ENCODE measurements around the gene ELL2.

ELL2 gene

DNA sequence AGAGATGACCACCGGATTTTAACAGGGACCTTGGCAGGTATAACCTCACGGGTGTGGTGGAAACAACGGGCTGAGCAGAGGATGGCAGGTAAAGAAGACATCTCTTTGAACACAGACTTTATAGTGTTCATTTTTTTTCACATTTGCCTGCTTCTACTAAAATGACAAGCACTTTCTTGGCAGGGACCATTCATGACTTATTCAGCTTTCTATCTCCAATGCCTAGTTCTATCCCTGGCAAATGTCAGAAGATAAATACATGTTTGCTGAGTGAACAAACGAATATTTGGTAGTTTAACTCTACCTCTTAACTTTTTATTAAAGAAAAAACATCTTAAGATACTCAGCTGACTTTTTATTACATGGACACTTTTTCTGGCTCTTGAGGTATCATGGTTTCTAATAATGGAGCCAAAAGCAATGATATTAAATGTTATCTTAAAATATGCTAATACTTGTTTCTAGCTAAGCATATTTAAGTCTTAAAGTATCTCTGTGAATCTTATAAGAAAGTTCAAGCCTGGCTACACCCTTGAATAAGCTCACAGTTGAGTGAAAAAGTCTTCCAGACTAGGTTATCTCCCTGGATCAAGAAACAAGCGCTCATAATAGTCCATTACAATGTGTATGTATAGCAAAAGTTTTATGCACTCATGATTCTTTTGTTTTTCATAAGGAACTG lies 8.5 kb downstream of the ELL2 start:
- DNase-seq = no peak

DNA sequence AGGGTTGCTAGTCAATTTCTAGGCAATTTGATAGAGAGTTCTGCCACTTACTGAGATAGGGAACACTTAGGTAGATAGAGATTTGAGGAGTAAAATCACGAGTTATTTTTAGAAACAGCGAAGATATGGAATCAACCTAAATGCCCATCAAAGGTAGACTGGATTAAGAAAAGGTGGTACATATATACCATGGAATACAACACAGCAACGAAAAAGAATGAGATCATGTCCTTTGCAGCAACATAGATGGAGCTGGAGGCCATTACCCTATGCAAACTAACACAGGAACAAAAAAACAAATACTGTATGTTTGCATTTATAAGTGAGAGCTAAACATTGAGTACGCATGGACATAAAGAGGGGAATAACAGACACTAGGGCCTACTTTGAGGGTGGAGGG lies 9.7 kb downstream of the ELL2 start:
- no peak for DNase-seq

DNA sequence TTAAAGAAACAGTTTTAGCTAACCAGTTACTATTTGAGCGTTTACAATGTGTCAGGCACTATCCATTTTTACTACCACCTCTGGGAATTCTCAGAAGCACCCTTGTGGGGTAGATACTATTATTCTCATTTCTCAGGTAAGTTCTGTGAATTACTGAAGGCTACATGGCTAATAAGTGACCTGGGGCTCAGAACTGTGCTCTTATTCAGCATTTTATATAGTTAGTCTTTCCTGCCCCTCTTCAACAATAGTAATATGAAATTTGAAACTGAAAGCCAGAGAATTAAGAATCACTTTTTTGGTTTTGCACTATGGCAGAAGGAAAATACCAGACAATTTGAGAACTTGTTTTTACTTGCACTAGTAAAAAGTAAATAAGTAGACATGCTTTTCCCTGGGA lies 11.8 kb downstream of the ELL2 start:
- peak; percentile 22 for DNase-seq

DNA sequence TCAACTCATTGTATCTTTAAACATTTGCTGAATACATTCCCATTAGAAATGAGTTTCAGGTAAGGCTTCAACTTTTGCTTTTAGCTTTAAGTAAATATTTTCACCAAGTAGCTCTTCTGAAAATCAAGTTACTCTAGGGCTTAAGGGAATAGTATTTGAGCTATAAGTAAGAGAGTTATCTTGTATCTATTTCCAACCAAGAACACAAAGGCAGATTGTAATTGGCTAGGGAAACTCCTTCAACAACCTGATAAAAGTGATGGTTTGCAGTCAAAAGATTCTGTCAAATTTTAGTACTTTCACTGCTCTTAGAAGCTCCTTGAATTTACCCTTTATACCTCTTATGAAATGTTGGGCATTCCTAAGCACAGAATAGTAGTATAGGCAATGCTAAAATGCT lies 13.0 kb downstream of the ELL2 start:
- DNase-seq = no peak

DNA sequence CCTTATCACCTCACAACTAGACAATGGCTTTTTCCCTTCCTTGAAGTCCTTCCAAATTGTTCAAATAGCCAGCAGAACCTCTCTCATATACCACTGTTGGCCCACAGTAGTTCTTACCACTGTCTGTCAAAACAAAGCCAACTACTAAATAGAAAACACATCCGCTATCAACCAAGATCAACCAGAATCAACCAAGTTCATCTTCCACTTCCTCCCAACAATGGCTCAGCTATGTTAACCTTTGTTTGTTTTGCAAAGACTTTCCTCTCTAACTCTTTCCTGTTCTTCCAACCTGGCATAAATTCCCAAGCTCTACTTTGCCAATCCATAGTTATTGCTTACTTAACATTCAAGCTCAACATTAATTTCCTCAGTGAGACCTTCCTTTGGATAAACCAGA lies 15.2 kb downstream of the ELL2 start:
- DNase-seq = no peak

DNA sequence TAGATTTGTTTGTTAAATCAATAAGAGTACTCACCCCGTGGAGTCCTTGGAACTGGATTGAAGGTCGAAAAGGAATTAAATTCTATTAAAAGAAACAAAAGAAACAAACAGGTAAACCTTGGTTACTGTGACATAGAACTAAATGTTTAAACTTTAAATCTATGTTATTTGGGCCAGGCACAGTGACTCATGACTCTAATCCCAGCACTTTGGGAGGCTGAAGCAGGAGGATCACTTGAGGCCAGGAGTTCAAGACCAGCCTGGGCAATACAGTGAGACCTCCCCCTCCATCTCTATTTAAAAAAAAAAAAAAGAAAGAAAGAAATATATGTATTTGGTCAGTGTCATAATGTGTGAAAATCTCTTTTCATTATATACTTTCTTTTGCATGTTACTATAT lies 18.7 kb downstream of the ELL2 start:
- no peak for DNase-seq

DNA sequence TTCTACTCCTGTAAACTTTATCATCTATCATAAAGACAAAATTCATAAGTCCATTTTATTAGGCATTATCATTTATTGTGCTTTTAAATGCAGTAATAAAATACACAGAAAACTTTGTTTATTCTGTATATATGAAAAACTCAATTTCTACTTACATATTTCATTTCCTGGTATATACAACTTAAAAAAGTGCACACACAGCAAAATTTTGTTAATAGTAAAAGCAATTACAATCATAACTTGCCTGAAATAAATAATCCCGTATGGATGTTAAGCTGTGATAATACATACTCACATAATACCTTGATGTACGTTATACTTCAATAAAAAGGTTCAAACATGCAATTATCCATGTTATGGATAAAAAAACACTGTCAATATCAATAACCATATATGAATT lies 19.2 kb downstream of the ELL2 start:
- DNase-seq = no peak

DNA sequence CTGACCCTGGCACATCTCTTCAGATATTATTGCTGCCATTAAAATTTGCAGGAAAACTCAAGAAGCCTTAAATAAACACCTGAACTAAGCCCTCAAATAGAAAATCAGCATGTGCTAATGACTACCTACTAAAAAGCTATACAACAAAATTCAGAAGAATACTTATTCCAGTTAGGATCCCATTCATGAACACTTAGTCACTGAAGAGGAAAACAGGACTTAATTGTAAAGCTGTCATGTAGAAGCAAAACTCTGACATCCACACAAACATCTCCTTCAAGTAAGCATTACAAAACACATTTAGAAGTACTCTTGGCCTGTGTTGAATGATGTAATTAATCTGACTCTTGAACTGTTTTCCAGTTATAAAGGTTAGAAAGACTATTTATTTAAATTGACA lies 19.9 kb downstream of the ELL2 start:
- DNase-seq = no peak

DNA sequence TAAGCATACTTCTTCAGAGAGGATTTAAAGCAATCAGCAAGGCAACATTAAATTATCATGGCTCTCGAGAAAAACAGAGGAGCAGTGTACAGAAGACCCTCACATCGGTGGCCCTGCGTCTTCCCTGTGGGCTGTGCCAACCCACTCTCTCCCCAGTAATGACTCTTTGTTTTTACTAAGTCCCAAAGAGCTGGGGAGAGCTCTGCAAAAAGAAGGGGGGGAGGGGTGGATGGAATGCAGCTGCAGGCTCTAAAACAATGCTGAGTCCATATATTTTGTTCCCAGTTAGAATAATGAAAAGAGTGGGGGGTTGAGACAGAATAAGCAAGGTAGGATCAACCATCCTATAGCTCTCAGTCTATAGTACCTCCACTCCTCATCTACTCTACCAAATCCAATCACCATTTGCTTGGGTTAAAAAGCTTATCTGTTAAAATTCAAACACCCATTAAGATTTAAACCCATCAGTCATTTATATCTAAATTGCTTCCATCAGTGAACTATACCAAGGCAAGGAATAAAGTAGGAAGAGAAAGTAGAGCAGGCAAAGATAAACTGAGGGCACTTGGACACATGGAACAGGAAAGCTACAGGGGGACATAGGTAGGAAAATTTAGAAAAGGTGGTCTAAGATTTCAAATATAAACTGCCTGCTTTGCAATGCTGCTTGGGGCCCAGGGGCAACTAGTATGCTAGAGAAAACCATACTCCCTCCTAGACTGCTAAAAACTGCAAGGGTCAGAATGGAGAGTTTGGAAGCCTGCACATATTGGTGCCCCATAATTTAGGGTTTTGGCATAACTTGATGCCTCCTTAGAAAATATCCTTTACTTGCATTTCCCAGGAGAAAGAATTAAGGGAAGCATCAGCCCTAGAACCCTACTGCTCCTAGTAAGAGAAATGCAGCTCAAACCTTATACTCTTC lies 20.6 kb downstream of the ELL2 start:
- no peak for DNase-seq

DNA sequence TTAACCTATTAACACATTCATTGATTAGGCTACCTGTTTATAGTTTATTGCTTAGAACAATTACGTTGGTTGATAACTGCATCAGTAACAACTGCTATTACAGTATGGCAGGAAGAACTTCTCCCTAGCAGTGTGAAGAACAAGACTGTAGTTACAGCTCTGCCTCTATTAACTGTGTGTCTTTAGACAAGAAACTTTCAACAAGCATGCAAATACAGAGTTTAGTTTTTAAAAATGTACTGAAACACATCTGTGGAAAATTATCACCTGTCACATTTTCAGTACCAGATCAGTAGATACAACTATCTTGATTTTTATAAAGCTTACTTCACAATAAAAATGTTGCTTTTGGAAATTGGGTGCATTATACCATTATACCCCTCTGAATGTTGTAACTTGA lies 22.2 kb downstream of the ELL2 start:
- DNase-seq = no peak

DNA sequence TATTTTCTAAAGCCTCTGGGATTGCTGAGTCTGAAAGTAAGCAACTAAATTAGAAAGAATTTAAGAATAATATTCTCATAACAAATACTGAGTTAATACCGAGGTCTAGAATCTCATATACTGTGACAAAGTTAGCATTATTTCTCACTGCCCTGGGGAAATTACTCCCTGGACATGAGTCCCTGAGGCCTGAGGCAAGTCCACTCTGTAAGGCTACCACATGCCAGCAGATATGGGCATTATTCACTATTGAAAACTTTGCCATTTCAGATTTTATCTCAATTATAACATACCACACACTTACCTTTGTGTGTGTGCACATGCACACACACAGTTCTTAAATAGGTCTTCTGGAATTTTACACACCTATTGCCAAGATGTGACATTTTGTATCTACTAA lies 22.9 kb downstream of the ELL2 start:
- no peak for DNase-seq

DNA sequence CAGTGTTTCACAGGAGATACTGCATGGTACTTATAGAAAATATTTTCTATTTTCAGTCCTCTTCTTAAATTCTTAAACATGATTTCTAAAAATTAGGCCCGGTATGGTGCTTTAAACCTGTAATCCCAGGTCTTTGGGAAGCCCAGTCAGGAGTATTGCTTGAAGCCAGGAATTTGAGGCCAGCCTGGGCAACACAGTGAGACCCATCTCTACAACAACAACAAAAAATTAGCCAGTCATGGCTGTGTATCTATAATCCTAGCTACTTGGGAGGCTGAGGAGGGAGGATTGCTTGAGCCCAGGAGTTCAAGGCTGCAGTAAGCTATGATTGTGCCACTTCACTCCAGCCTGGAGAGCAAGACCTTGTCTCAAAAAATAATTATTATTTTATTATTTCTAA lies 23.3 kb downstream of the ELL2 start:
- DNase-seq = no peak

DNA sequence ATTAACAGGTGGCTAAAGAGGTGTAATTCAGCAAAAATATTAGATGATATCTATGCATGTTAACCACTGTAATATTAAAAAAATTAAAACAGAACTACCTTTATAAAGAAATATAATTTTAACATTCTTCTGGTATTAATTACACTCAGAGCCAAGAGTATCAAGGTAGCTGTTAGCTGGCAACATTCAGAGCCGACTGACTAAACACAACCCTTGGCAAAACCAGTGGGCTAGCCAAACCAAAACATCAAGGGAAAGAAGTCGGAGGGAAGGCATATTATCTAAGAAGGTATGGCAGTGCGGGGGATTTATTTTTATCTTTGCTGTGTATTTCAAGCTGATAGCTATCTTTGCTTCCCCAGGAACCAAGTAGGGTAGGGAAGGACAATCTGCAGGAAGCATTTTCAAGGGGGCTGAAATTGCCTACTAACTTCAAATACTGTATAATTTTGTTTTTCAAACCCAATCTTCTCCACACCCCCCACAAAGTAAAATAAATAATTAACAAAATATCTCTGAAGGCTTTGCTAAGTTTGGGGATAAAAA lies 24.0 kb downstream of the ELL2 start:
- DNase-seq = no peak

DNA sequence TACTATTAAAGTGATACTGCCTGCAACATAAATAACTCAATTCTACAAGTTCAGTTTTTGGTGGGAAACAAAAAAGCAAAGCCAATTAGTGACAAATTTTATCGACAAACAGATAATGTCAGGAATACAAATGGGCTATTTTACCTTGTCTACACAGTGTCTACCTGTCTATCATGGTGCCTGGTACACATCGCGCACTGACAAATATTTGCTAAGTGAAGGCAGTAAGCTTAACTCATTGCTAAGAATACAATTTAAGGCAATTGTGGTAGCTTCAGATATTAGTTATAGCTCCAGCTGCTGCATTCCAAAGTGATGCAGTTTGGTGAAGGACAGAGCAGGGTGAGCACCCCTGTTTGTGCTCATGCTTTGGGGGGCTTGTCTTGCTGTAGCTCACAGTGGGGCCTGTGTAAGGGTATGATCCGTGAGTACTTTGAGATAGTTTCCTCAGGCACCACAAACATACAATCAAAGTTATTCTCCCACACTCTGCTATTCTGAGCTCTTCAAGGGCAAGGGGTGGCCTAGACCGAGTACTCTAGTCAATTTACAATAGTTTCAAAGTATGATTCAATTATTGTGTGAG lies 24.7 kb downstream of the ELL2 start:
- DNase-seq = no peak

DNA sequence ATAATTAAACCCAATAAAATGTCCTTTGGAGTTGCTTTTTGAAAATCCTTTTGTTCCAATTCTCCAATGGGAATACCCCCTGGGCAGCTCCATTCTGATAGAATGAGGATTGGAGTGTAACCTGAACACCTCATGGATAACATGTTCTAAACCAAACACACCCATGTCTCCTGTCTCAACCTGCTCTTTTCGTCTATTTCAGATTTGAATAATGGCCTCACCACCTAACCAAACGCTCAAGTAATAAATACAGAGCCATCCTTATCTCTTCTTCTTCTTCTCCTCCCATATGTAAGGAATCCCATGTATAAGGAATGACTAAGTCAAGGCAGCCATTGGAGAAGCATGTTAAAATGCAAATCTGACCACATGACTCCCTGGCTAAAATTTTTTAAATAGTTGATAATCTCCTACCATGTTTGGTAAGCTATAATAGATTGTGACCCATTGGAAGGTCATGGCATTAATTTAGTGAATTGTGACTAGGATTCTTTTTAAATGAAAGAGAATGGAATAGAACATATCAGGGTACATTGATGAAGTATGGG lies 26.0 kb downstream of the ELL2 start:
- DNase-seq = no peak

DNA sequence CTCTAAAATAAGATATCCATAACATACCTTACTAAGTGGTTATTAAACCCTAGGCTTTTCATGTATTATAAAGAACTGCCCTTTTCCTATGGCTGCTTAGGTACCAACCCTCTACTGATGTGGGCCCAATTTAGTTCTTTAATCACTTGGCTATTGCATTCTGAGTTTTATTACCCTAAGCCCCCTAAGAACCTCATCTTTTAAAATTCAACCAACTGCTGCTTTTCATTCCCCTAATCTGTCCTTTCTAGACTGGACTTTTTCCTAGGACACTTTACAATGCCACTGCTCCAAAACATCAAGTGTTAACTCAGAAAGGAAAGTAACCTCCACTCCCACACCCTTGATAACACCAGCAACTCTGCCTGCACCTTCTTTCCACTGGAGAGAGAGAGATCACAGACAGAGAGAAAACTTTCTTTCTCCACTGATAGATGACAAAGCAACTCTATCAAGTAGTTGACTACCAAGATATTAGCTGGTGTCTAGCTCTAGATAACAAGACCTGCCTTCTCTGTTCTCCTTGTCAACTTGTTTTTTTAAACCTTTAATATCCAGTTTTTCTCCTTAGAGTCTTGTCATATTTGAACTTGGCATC lies 27.3 kb downstream of the ELL2 start:
- no peak for DNase-seq

DNA sequence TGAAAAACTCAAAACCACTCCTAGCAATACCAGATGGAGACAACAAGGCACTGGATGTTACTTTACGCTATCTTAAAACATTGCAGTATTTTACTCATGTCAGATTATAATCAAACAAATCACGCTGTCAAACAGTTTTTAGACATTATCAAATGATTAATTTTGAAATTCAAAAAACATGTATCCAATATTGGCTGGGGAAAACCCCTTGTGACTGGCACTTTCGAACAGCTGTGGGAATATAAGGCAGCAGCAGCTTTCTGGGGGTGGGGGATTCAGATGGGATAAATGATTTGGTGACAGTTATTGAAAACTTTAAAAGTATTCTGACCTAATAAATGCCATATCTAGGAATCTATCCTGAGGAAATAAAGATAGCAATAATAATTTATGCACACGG lies 28.7 kb downstream of the ELL2 start:
- no peak for DNase-seq

DNA sequence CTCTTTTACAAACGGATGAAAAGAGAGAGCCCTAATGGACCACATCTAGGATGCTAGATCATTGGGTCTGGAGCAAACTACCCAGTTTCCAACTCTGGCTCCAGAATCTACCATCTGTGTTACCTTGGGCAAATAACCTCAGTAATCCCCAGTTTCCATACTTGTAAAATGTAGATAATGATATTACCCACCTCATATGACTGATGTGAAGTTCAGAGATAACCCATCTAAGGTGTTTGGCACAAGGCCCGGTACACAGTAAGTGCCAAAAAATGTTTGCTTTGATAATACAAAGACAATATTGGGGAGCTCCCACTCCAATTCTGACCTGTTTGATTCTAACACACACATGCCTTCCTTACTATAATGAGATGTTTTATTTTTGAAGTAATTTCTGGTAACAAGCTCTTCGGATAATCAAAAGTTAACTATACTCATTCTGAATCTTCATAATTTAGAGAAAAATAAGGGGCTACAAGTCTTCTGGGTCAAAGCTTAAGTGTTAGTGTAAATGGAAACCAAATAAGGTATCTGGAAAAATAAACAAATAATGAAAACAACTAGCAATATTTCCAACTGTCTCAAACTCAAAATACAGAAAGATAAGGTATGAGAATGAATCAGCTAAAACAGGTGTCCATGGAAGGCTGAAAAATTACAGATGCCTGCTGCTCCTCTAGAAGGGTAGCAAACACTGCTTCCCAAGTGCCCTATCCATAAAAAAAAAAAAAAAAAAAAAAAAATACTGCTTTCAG lies 30.4 kb downstream of the ELL2 start:
- DNase-seq = no peak

DNA sequence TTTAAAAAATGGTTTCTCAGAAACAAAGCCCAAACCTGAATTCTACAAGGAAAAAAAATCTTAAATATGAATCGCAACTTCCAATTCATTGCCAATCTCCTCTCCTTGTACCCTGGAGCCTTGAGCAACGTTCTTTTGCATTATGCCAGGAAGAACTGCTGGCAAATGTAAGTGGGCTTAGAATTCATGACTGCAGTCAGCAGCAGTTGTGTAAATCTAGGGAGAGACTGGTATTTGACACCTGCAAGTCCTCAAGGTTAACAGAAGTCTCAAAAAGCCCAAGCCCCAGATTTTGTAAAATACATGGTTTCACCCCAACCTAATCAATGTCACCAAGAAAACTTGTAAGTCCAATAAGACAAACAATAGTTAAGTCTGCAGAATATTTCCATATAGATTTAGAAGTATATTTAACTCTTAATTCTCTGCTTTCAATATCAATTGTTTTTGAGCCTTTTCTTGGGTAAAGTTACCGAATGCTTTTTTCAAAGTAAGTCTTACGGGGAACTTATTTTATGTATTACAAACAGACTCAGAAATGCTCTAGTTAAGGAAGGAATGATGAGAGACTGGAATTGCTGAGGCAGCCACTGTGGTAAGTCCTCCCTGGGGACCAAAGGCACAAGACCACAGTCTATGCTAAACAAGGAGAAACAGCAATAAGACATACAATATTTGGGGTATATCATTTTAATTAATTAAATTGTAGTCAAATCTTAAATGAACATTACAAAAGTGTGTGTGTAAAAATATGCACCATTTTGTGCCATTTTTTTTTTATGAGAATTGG lies 31.3 kb downstream of the ELL2 start:
- no peak for DNase-seq

DNA sequence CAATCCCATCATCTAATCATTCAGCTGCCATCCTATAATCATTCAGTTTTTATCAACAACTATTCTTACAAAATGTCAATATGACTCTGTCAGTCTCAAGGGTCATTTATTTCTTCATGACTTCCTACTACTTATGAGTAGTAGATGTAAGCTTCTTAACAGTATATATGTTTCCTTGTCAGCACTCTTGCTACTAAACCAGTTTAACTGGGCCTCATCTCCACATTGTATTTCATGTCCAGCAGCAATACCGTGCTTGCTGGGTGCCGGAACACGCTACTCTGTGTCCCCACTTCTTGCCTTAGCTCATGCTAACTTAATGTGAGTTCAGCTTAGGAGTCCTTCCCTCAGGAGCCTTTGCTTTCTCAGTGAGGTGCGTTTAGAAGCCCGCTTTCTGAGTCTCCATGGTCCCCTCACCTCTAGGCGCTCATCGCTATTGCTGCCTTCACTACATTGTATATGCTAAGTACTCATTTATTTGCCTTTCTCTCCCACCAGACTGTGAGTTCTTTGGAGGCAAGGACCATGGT lies 32.9 kb downstream of the ELL2 start:
- no peak for DNase-seq
